ENCODE data around the gene CPA4. TPM values are rescaled to one million over a fixed set of nuclear protein-coding genes. Genes with fewer than 3 reads are reported as not detected.
A peak's percentile ranks its signal among the peaks of the same experiment; 100 is the strongest.

The CPA4 gene
- polyA plus RNA-seq, 1 experiment: 71.8 TPM

DNA sequence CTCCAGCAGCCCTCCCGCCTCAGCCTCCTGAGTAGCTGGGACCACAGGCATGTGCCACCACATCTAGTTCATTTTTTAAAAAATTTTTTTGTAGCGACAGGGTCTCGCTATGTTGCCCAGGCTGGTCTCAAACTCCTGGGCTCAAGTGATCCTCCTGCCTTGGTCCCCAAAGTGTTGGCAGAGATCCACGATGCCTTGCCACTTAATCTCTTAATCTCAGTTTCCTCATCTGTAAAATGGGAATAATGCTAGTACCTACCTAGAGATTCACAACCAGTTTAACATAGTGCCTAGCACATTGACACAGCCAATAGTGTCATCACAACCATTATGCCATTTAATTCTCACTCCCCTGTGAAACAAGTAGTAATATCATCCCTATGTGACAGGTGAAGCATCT is 4.8 kb upstream of the CPA4 start:
- H3K27me3 ChIP-seq (ENCODE audit: control insufficient read depth, insufficient read depth, low read length): no peaks in the 10 kb centered on the region
- DNase-seq (ENCODE audit: low read depth, low spot score): no peak
- ChIA-PET CTCF (interaction anchor here (1.3 kb wide), 1 partner anchor 10 kb away, joined by 7 read pairs; no protein-coding TSS in a partner anchor), POLR2A (no interaction called here)
- no peak overlapping the region for H3K27ac ChIP-seq (ENCODE audit: low read depth, low read length)
- peaks cover 3% of the 10 kb centered on the region; the same call in 1 of the 2 replicates for H3K9me3 ChIP-seq (ENCODE audit: control insufficient read depth, insufficient read depth, low read length)
- no peak overlapping the region for H3K4me3 ChIP-seq (ENCODE audit: low read depth, low read length)
- no peak for TF ChIP-seq CTCF (IDR thresholded peaks at IDR 0.05; ENCODE audit: low read depth, low read length)

GRCh38 chr7:130288829-130289228 is 4.1 kb upstream of the CPA4 start:
- Histone ChIP-seq H3K4me3 (ENCODE audit: low read depth, low read length) (no peak overlapping the region), H3K9me3 (ENCODE audit: control insufficient read depth, insufficient read depth, low read length) (peaks cover 3% of the 10 kb centered on the region; the same call in 1 of the 2 replicates), H3K27ac (ENCODE audit: low read depth, low read length) (no peak overlapping the region), H3K27me3 (ENCODE audit: control insufficient read depth, insufficient read depth, low read length) (no peaks in the 10 kb centered on the region)
- TF ChIP-seq CTCF (IDR thresholded peaks at IDR 0.05; ENCODE audit: low read depth, low read length): no peak
- POLR2A ChIA-PET: no interaction called here
- CTCF ChIA-PET: no interaction called here
- DNase-seq (ENCODE audit: low read depth, low spot score): no peak

GRCh38 chr7:130289478-130289877 is 3.5 kb upstream of the CPA4 start:
- peaks cover 6% of the 10 kb centered on the region for H3K9me3 ChIP-seq (ENCODE audit: control insufficient read depth, insufficient read depth, low read length)
- no peak overlapping the region for H3K27ac ChIP-seq (ENCODE audit: low read depth, low read length)
- POLR2A ChIA-PET: no interaction called here
- no peaks in the 10 kb centered on the region for H3K27me3 ChIP-seq (ENCODE audit: control insufficient read depth, insufficient read depth, low read length)
- DNase-seq (ENCODE audit: low read depth, low spot score): no peak
- H3K4me3 ChIP-seq (ENCODE audit: low read depth, low read length): no peak overlapping the region
- TF ChIP-seq CTCF (IDR thresholded peaks at IDR 0.05; ENCODE audit: low read depth, low read length): no peak
- CTCF ChIA-PET: no interaction called here

GRCh38 chr7:130290745-130291144 is 2.2 kb upstream of the CPA4 start:
- peak; percentile 27 for DNase-seq (ENCODE audit: low read depth, low spot score)
- CTCF ChIA-PET: no interaction called here

GRCh38 chr7:130293521-130293920 is 560 bp downstream of the CPA4 start:
- H3K27me3 ChIP-seq (ENCODE audit: control insufficient read depth, insufficient read depth, low read length): no peaks in the 10 kb centered on the region
- POLR2A ChIA-PET: interaction anchor here (0.7 to 1.8 kb wide), 4 partner anchors 17 to 63 kb away, joined by 3 to 8 read pairs (median 4); no protein-coding TSS in a partner anchor
- CTCF ChIA-PET: interaction anchor here (2.2 kb wide), 1 partner anchor 16 kb away, joined by 6 read pairs; no protein-coding TSS in a partner anchor
- no peak for DNase-seq (ENCODE audit: low read depth, low spot score)
- H3K27ac ChIP-seq (ENCODE audit: low read depth, low read length): peak overlapping the region; percentile 75
- peak overlapping the region; percentile 3; the same call in 1 of the 2 replicates for H3K4me3 ChIP-seq (ENCODE audit: low read depth, low read length)
- no peak for TF ChIP-seq CTCF (IDR thresholded peaks at IDR 0.05; ENCODE audit: low read depth, low read length)
- H3K9me3 ChIP-seq (ENCODE audit: control insufficient read depth, insufficient read depth, low read length): peaks cover 12% of the 10 kb centered on the region

More at GRCh38 chr7:130290745-130291144, 2.2 kb upstream of the CPA4 start:
- Histone ChIP-seq H3K9me3 (ENCODE audit: control insufficient read depth, insufficient read depth, low read length) (peaks cover 12% of the 10 kb centered on the region), H3K27me3 (ENCODE audit: control insufficient read depth, insufficient read depth, low read length) (no peaks in the 10 kb centered on the region), H3K27ac (ENCODE audit: low read depth, low read length) (peak overlapping the region; percentile 39), H3K4me3 (ENCODE audit: low read depth, low read length) (no peak overlapping the region)
- POLR2A ChIA-PET: interaction anchor here (0.7 kb wide), 1 partner anchor 142 kb away, joined by 3 read pairs; no protein-coding TSS in a partner anchor
- no peak for TF ChIP-seq CTCF (IDR thresholded peaks at IDR 0.05; ENCODE audit: low read depth, low read length)
